A549 (cell line): ENCODE measurements around the gene PDE4D. TPM values are rescaled to one million over a fixed set of nuclear protein-coding genes. Genes with fewer than 3 reads are reported as not detected.

Experiments used
- ATAC-seq, 2 experiments: fragments of 200-7000 bp in 1 of 2; fragments of >200 bp in 1 of 2; cut with Nextera tagmentation in 1 of 2; cut with Tn5 transposase in 1 of 2; 3 replicates each; pipeline versions ENCODE4 v1.8.0 to v1.9.1; 2018 to 2020; ENCODE audit warnings: mild to moderate bottlenecking in 1 of 2, moderate library complexity in 1 of 2
- CTCF ChIA-PET: fragments of 300-600 bp; sonication (Branson Sonifier 250); formaldehyde crosslinking; extraction: SDS; loops from one replicate; lab custom pipeline; 2021; ENCODE audit warnings: antibody characterized with exemption, inconsistent platforms; lab: Yijun Ruan, JAX
- POLR2A ChIA-PET: fragments of 350-600 bp; formaldehyde crosslinking; extraction: SDS; loops from one replicate; lab custom pipeline; 2021; ENCODE audit warnings: antibody characterized with exemption, inconsistent platforms; lab: Yijun Ruan, JAX
- DNase-seq, 2 experiments: peaks; one replicate each; pipeline versions ENCODE4 v3.0.0 to v3.0.0-alpha.2; 2011 to 2016; ENCODE audit warnings: low read depth in 1 of 2, low spot score in 1 of 2
- FAIRE-seq: peaks from 2 replicates; lab custom pipeline; 2011; peaks lifted over from hg19 to GRCh38; lab: Jason Lieb, UNC
- H3K27ac ChIP-seq, 2 experiments: fragments of >200 bp; sonication (Bioruptor Twin); formaldehyde crosslinking; 3 replicates each; pipeline ENCODE4 v1.5.1; 2016 to 2017
- H3K4me1 ChIP-seq: fragments of >200 bp; sonication (Bioruptor Twin); formaldehyde crosslinking; 3 replicates; pipeline ENCODE4 v1.6.1; 2016
- H3K4me2 ChIP-seq: fragments of >200 bp; sonication (Bioruptor Twin); formaldehyde crosslinking; 3 replicates; pipeline ENCODE4 v1.6.1; 2016
- H3K4me3 ChIP-seq: fragments of >200 bp; sonication (Bioruptor Twin); formaldehyde crosslinking; 3 replicates; pipeline ENCODE4 v1.5.1; 2016
- H3K9me3 ChIP-seq: fragments of >200 bp; sonication (Bioruptor Twin); formaldehyde crosslinking; 3 replicates; pipeline ENCODE4 v1.6.1; 2016
- CEBPB ChIP-seq, 2 experiments: fragments of >200 bp in 1 of 2; sonication (Bioruptor Twin) in 1 of 2; formaldehyde crosslinking in 1 of 2; IDR thresholded peaks; 2 replicates each; pipeline ENCODE4 v1.6.1; 2012 to 2016
- CTCF ChIP-seq: fragments of >200 bp; sonication (Bioruptor Twin); formaldehyde crosslinking; IDR thresholded peaks from 3 replicates; pipeline ENCODE4 v1.5.1; 2016
- E2F6 ChIP-seq: IDR thresholded peaks from 2 replicates; pipeline ENCODE4 v1.6.1; 2012; ENCODE audit warnings: low read depth, borderline replicate concordance
- EHF ChIP-seq: fragments of 250-450 bp; sonication (Bioruptor Pico); IDR thresholded peaks from 2 replicates; pipeline ENCODE4 v1.5.0; 2020; ENCODE audit warnings: mild to moderate bottlenecking
- FOSB ChIP-seq: fragments of 250-450 bp; sonication (Bioruptor Pico); IDR thresholded peaks from 2 replicates; pipeline ENCODE4 v1.5.0; 2020; ENCODE audit warnings: mild to moderate bottlenecking, moderate library complexity
- FOSL2 ChIP-seq, 2 experiments: fragments of 450-650 bp in 1 of 2; fragments of >200 bp in 1 of 2; sonication (Bioruptor Twin) in 1 of 2; formaldehyde crosslinking; IDR thresholded peaks; 2 replicates each; pipeline versions ENCODE4 v1.5.0 to v1.6.1; 2016 to 2020; ENCODE audit warnings: mild to moderate bottlenecking in 1 of 2, moderate library complexity in 1 of 2
- HOXB5 ChIP-seq: fragments of 250-450 bp; sonication (Bioruptor Pico); IDR thresholded peaks from 2 replicates; pipeline ENCODE4 v1.5.0; 2020; ENCODE audit warnings: mild to moderate bottlenecking, moderate library complexity
- JUN ChIP-seq, 2 experiments: fragments of >200 bp; sonication (Bioruptor Twin); formaldehyde crosslinking; IDR thresholded peaks; 2 replicates in 1 of 2; 3 replicates in 1 of 2; pipeline ENCODE4 v1.6.1; 2016 to 2017
- MAFK ChIP-seq: fragments of 450-650 bp; IDR thresholded peaks from 2 replicates; pipeline ENCODE4 v1.6.1; 2014; ENCODE audit not compliant: partially characterized antibody
- RAD21 ChIP-seq, 2 experiments: fragments of >200 bp in 1 of 2; sonication (Bioruptor Twin) in 1 of 2; formaldehyde crosslinking in 1 of 2; IDR thresholded peaks in 1 of 2; conservative IDR thresholded peaks in 1 of 2; 2 replicates in 1 of 2; 3 replicates in 1 of 2; pipeline ENCODE4 v1.6.1; 2012 to 2018; ENCODE audit warnings: inconsistent platforms in 1 of 2
- WGBS: methylation state at CpG from one replicate; pipeline ENCODE4 v1.1.6; 2017; ENCODE audit errors: missing lambda C conversion rate; 5-methylcytosine and 5-hydroxymethylcytosine counted together
- polyA plus RNA-seq, 4 experiments: library from polyadenylated mRNA; depleted of rRNA in 3 of 4; stranded (reverse); fragments of >200 nt; fragmentation: RNase III in 1 of 4; extraction: RNeasy Plus Mini Kit Qiagen cat#74134 plus additional on column Dnase treatment in 1 of 4; gene quantifications; 2 replicates in 3 of 4; 3 replicates in 1 of 4; pipeline ENCODE4 v1.2.3, GENCODE V29; 2011 to 2017
- TF ChIP-seq, protein P1 (sequence below): fragments of 250-450 bp; sonication (Bioruptor Pico); IDR thresholded peaks from 2 replicates; pipeline ENCODE4 v1.5.0; 2021; ENCODE audit warnings: mild to moderate bottlenecking, moderate library complexity, borderline replicate concordance
- TF ChIP-seq, protein P2 (sequence below): fragments of 150-350 bp; IDR thresholded peaks from 2 replicates; pipeline ENCODE4 v1.6.1; 2014; ENCODE audit warnings: low read depth, mild to moderate bottlenecking, low read length
- TF ChIP-seq, protein P3 (sequence below): IDR thresholded peaks from 2 replicates; pipeline ENCODE4 v1.6.1; 2012
- TF ChIP-seq, protein P4 (sequence below): fragments of 250-450 bp; sonication (Bioruptor Pico); IDR thresholded peaks from 2 replicates; pipeline ENCODE4 v1.5.0; 2020; ENCODE audit warnings: low read depth, mild to moderate bottlenecking, moderate library complexity

PDE4D gene
- polyA plus RNA-seq, 2 of the 4 experiments (the other 2 are of a cell fraction): 74.0 to 213 TPM

GRCh38 chr5:59766427-59767210 is 126.9 kb downstream of the PDE4D start (continued):
- TF ChIP-seq, protein P1, sequence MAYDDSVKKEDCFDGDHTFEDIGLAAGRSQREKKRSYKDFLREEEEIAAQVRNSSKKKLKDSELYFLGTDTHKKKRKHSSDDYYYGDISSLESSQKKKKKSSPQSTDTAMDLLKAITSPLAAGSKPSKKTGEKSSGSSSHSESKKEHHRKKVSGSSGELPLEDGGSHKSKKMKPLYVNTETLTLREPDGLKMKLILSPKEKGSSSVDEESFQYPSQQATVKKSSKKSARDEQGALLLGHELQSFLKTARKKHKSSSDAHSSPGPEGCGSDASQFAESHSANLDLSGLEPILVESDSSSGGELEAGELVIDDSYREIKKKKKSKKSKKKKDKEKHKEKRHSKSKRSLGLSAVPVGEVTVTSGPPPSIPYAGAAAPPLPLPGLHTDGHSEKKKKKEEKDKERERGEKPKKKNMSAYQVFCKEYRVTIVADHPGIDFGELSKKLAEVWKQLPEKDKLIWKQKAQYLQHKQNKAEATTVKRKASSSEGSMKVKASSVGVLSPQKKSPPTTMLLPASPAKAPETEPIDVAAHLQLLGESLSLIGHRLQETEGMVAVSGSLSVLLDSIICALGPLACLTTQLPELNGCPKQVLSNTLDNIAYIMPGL (CRISPR knock-in tag): no peak
- TF ChIP-seq HOXB5 (CRISPR knock-in tag) (no peak), RAD21 (conservative IDR thresholded peaks at IDR 0.05 in 1 of 2, IDR thresholded peaks at IDR 0.05 in 1 of 2) (peak in 1 of 2 experiments; percentile 11; a peak in 1 of 5 replicates), CTCF (no peak), FOSL2 (IDR thresholded peaks at IDR 0.05) (no peak), FOSL2 (CRISPR knock-in tag; IDR thresholded peaks at IDR 0.05) (no peak), FOSB (0 out of 2 replicates have a peak, but pooled peaks have one; percentile 40), CEBPB (IDR thresholded peaks at IDR 0.05) (0 out of 4 replicates have a peak, but pooled peaks of 1 of the 2 experiments have one; percentile 15), JUN (IDR thresholded peaks at IDR 0.05) (peak in 1 of 2 experiments; percentile 47; a peak in 2 of 5 replicates), MAFK (no peak), EHF (CRISPR knock-in tag) (no peak), E2F6 (no peak)
- TF ChIP-seq, protein P2, sequence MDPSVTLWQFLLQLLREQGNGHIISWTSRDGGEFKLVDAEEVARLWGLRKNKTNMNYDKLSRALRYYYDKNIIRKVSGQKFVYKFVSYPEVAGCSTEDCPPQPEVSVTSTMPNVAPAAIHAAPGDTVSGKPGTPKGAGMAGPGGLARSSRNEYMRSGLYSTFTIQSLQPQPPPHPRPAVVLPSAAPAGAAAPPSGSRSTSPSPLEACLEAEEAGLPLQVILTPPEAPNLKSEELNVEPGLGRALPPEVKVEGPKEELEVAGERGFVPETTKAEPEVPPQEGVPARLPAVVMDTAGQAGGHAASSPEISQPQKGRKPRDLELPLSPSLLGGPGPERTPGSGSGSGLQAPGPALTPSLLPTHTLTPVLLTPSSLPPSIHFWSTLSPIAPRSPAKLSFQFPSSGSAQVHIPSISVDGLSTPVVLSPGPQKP: no peak
- TF ChIP-seq, protein P3, sequence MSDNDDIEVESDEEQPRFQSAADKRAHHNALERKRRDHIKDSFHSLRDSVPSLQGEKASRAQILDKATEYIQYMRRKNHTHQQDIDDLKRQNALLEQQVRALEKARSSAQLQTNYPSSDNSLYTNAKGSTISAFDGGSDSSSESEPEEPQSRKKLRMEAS: no peak
- TF ChIP-seq, protein P4, sequence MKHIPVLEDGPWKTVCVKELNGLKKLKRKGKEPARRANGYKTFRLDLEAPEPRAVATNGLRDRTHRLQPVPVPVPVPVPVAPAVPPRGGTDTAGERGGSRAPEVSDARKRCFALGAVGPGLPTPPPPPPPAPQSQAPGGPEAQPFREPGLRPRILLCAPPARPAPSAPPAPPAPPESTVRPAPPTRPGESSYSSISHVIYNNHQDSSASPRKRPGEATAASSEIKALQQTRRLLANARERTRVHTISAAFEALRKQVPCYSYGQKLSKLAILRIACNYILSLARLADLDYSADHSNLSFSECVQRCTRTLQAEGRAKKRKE: no peak
- TF ChIP-seq, all 56 proteins: peak for 6

DNA sequence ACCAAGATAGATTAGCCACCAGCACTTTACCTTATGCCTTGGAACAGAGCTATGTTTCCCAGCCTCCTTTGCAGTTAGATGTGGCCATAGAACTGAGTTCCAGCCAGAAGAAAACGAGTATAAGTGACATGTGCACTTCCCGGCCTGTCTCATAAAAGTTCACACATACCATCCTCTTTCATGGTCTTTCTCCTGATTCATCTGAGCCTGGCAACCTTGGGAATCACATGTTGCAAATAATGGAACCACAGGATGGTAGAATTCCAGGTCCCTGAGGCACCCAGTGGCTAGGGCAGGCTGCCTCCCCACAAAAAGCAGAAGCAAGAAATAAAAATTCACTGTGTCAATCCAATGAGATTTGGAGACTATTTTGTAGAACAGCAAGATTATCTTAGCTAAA is 128.1 kb downstream of the PDE4D start:
- ChIA-PET CTCF (interaction anchor here (1.1 to 1.8 kb wide), 2 partner anchors 22 to 35 kb away, joined by 3 read pairs; no protein-coding TSS in a partner anchor), POLR2A (no interaction called here)
- Histone ChIP-seq H3K4me1 (peaks cover 56% of the 10 kb centered on the region), H3K27ac (peak overlapping the region; percentile 91 to 95), H3K4me3 (peak overlapping the region; percentile 79), H3K4me2 (peak overlapping the region; percentile 94), H3K9me3 (no peaks in the 10 kb centered on the region)
- FAIRE-seq (peak; percentile 32), DNase-seq (no peak), ATAC-seq (no peak)
- 51% methylated on average over 2 of the region's 2 CpGs for WGBS
- no peak for TF ChIP-seq E2F6
- TF ChIP-seq, protein P4: peak; percentile 78; the same call in 1 of the 2 replicates
